Measurements from ENCODE around the gene ASB1.

ASB1 gene, protein sequence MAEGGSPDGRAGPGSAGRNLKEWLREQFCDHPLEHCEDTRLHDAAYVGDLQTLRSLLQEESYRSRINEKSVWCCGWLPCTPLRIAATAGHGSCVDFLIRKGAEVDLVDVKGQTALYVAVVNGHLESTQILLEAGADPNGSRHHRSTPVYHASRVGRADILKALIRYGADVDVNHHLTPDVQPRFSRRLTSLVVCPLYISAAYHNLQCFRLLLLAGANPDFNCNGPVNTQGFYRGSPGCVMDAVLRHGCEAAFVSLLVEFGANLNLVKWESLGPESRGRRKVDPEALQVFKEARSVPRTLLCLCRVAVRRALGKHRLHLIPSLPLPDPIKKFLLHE

DNA sequence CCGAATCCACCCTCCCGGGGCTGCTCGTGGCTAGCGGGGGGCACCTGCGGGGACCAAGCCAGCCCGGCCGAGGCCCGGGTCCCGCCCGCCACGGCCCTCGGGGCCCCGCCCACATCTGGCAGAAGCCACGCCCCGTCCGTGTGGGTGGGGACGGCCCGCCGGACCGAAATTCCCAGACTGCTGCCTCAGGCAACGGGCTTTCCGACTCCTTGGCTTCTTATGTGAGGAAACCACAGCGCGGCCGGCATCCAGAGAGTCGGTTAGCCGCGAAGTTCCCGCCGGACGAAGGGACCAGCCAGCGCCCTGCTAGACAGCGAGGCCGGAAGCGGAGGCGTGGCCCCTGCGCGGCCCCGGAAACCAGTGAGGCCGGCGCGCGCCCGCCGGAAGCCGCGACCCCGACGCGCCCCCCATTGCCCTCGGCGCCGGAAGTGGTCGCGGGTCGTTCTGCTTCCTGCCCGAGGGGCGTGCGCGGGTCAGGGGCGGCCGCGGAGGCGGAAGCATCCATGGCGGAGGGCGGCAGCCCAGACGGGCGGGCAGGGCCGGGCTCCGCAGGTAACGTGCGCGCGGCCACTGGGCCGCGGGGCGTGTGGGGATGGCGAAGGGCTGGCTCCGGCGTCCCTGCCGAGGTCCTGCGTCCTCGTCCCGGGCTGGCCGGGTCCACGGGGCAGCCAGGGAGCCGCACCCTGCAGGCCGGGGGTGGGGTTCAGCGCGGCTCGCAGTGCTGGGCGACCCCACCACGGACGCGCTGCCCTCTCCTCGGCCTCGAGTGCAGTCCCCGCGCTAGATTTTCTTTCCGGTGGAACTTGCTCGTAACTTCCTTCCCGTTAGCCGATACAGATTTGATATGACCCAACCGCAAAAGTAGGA, at the start of gene ASB1:
Gene ASB1 (plus strand): TSS at position 360 of the 867 bp plus-strand sequence. CDS start 144 bp downstream, at position 504.
- peak; percentile 71 for DNase-seq (ENCODE audit: low spot score)

DNA sequence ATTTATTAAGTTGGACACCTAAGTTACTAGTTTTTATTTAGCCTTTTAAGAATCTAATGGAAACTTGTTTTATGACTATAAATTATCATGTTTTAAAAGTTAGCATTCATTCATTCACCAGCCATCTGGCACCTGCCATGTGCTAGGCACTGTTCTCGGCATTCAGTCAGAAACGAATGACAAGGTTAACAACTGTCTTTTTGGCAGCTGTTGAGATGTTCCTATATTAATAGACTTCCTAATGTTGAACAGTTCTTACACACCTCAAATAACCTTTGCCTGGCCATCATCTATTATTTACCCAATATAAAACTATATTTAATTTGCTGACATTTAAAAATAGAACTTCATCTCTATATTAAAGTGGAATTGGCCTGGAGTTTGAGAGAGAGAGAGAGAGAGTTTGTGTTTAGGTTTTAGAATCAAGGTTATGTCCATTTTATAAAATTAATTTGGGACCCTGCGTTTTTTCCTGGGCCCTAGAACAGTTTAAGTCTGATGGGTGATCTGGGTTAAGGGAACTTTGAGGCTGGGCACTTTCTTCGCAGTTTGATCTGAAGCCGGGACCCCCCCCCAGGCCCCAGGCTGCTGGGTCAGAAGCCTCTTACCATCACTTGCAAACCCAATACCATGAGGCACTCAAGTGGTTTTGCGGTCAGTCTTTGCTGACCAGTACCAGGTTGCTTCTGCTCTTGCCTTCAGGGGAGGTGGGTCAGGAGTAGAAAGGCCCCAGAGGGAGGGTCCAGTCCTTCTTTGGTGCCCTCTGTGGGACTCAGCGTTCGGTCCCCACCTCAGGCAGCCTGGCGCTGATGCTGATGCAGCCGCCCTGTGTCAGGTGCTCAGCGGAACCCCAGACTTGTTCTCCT, 48.3 kb upstream of the ASB1 start:
- no peak for DNase-seq (ENCODE audit: low spot score)

DNA sequence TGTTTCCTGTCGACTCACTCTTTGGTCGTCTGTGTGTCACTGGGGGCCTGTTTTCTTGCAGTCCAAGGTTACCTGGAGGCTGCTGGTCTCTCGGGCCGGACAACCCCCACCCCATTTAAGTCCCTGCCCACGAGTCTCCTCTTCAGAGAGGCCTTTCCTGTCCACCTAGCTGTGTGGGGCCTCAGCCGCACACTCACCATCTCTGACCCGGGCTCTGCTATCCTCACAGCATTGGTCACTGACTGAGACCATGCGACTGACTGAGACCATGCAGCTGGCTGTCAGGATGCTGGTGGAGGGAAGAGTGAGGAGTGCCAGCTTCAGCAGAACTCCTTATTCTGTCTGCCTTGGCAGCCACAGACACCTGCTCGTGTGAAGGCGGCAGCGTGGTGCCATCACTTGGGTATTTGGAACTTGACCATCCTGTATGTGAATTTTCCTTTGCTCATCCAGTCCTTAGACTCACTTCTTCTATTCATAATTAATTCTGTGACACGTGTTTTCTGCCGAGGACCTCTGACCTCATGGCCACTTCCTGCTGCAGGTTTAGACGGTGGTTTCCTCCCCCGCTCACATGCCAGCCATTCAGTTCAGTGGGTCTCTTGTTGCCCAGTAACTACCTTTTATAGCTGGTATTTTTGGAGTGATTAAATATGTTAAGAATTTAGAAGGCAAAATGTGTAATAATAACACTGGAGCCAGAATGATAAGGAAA, 47.5 kb upstream of the ASB1 start:
- DNase-seq (ENCODE audit: low spot score), result peak; percentile 19

DNA sequence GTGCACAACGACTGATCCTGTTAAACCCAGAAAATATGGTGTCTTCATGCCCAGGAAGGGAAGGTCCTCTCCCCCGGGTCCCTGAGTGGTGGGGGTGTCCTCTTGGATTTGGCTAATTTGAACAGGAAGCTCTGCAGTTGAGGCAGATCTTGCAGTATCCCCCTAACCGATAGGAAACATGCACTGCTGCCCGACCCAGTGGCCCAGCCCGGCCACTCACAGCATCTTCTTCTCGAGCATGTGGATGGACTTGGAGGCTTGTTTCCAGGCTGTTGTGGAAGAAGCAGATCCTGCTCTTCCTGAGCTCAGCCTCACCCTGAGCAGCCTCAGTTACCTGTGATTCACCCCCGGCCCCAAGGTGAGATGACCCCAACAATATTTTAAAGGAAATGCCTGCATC, 46.4 kb upstream of the ASB1 start:
- DNase-seq (ENCODE audit: low spot score), result no peak

DNA sequence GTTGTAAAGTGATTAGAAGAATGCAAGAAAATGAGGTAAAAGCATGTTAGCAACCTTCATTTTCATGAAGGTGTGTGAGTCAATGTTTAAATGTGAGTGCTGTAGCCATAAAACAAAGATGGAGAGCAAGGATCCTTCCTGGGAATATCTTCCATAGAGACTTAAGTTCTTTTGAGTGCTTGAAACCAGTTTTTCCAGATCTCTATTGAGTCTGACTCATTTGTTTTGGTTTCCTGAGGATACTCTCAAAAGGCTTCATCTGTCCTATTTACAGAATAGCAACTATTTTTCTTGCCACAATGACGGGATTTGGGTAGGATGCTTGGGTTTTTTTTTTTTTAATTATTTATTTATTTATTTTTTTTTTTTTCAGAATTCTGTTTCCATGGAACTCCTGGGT, 45.9 kb upstream of the ASB1 start:
- no peak for DNase-seq (ENCODE audit: low spot score)

DNA sequence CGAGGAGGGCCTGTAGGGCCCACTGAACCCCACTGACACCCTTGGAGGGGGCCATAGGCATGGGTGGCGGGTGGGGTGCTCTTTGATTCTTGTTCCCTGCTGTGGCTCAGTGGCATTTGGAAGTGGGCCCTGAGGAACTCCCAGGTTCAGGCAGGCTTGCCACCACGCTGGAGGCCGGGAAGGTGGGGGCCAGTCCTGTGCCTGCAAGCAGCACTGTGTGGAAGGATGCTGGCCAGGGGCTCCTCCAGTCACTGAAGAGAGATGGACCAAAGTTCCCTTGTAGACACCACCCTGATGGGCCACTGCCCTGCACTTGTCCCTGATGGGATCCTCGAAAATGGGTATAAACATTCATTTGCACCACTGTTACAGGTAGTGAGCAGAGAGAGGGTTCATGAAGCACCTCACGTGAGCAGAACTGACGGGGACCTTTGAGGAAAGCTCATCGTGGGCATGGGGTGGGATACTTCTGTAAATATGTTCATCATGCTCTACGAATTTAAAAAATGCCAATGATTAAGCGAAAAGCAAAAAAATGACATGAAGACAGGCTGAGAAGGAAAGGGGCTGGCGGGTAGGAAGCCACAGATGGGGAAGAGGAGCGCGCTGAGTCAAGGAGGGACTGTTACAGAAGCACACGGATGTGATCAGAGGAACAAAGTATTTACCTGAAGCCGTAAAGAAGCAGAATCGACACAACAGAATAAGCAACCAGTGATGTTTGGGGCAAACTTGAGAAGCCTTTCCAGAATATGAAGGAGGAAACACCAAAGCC, 45.2 kb upstream of the ASB1 start:
- no peak for DNase-seq (ENCODE audit: low spot score)

DNA sequence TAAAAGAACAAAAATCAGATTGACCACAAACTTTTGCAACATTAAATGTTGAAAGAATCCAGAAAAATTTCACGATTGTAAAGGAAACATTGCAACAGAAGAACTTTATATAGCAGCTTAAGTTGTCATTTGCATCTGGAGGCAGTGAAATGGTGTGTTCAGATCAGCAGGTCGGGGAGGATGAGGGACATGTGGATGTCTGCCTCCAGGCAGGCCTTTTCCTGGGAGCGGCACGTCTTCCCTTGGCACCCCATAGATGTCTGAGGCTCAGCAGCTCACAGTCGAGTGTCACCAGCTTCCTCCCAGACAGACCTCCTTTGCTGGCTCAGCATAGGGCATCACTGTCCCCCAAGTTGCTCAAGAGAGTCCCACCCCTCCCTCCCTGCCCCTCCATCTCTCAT, 44.3 kb upstream of the ASB1 start:
- no peak for DNase-seq (ENCODE audit: low spot score)

DNA sequence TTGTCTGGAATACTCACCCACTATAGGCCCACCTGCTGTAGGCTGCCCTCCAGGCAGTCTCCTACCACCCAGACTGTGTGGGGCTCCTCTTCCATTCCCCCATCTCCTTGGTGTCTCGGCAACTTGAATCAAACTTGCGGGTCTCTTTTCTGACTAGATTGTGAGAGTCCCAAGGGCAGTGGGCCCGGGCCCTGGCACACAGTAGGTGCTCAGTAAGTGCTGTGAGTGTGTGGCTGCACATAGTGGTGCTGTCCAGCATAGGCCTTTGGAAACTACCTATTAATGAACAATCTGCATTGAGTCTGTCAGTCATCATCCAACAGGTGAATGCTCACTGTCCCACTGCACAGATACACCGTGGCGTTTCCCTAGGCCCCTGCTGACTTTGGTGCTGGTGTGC, 43.6 kb upstream of the ASB1 start:
- DNase-seq (ENCODE audit: low spot score), result no peak

DNA sequence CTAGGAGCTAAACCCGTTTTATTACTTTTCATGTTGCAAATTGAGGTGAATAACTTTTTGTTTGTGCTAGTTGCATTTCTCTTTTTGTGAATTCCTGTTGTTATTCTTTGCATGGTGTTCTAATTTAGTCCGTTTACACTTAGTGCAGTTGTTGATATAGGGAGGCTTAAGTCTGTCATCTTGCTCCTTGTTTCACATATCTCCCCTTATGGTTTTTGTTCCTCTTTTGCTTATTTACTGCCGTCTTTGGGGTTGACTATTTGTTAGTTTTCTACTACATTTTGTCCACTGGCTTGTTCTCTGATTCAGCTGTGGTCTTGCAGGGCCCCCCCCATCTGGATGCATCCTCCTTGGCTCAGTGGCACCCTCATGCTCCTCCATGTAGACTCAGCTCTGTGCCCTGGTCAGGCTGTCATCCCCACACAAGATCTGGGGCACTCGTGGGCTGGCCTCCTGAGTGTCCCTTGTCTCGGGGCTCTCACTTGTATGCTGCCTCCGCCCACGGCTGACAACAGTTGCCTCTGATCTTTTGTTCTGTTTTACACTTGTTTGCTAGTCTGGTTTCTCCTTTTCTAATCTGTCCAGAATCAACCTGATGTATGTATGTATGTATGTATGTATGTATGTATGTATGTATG, 42.9 kb upstream of the ASB1 start:
- no peak for DNase-seq (ENCODE audit: low spot score)

DNA sequence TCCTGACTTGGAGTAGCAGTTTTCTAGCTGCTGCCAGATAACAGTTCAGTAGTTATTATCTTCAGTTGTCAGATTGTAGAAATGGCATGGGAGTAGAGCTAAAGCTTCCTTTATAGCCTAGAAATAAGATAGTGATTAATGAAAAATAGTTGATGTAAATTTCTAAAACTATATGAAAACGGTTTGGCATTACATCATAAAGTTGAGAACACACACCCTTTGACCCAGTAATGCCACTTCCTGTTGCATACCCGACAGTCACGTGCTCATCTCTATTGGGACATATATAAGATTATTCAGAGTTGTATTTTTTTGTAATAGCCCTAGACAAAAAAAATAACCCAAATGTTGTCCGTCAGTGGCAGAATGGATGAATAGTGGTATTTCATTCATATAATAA, 39.4 kb upstream of the ASB1 start:
- no peak for DNase-seq (ENCODE audit: low spot score)

DNA sequence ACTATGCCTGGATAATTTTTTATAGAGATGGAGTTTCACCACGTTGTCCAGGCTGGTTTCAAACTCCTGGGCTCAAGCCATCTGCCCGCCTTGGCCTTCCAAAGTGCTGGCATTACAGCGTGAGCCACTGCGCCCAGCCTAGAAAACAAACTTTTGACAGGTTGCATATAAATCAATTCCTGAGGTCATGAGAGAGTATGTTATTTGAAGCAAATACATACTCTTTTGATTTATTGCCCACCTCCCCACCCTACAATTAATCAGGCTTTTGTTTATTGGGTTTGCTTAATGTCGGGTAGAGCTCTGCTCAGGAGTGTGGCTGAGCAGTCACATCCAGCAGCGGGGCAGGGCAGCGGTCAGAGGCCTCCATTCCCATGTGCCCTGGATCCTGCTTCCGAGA, 37.9 kb upstream of the ASB1 start:
- no peak for DNase-seq (ENCODE audit: low spot score)

DNA sequence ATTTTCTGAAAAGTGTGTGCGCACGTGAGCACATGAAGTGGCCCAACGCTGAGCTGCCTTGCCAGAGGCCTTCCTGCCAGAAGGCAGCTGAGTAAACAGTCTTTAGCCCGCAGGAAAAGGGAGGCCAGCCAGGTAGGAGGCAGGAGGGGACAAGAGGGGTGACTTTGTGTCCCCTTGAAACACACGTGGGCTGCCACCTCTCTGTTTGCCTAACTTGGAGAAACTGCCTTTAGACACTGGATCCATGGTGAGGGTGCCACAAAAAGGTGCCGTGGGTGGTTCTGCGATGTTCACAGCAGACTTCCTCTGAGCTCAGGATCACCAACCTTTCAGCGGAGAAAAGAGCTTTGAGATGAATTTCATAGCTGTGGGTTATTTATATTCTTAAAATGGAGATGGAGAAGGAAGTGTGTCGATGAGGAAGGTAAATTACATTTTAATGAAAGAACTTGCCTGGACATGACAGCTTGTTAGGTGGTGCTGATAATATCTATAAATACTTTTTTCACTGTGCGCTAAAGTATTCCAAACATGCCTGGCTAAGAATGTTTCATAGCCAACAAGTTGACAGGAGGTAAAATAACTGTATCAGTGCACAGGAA, 36.6 kb upstream of the ASB1 start:
- DNase-seq (ENCODE audit: low spot score), result no peak

DNA sequence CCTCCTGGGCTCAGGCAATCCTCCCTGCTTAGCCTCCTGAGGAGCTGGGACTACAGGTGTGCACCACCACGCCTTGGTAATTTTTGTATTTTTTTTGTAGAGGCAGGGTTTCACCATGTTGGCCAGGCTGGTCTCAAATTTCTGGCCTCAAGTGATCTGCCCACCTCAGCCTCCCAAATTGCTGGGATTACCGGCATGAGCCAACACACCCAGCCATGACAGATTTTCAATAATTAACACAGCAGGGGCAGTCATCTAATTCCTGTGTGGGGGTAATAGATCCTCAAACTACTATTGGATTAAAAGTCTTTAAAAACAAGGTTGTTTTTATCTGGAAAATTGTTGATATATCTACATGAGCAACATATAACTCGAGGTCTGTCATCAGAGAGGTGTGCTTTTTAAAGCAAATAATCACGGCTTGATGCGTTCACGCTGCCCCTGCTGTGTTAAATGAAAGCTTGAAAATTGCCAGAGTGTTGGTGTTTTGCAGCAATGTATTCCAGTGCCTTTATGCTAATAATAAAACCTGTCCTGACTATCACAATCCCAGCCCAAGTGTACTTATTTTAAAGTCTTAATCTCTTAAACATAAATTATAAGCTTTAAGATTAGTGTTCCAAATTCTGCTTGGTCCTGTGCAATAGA, 35.6 kb upstream of the ASB1 start:
- no peak for DNase-seq (ENCODE audit: low spot score)

DNA sequence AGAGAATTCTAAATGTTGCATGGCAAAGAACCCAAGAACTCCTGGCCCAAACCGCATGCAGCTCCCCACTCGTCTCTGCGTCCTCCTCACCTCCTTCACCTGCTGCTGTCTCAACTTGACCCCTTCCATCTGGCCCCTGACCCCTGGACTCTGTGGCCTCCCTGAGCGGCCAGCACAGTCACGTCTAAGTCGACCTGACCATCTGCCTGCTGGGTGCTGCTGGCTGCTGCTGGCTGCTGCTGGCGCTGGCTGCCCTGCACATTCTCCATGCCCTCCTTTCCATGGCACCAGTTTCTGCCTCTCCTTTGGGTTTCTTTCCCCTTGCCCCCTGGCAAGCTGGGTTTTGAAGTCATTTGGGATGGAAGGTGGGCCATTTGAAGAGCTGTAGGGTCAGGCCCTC, 30.1 kb upstream of the ASB1 start:
- DNase-seq (ENCODE audit: low spot score), result no peak

DNA sequence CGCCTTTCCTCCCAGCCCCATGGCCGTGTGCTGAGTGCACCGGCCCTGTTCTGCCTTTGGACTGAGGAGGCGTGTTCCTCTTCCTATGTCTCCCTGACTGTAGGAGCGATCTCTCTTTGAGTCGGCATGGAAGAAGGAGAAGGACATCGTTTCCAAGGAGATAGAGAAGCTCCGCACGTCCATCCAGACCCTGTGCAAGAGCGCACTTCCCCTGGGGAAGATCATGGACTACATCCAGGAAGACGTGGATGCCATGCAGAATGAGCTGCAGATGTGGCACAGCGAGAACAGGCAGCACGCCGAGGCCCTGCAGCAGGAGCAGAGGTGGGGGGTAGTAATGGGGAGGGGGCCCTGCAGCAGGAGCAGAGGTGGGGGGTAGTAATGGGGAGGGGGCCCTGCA, 29.4 kb upstream of the ASB1 start:
- DNase-seq (ENCODE audit: low spot score), result no peak

DNA sequence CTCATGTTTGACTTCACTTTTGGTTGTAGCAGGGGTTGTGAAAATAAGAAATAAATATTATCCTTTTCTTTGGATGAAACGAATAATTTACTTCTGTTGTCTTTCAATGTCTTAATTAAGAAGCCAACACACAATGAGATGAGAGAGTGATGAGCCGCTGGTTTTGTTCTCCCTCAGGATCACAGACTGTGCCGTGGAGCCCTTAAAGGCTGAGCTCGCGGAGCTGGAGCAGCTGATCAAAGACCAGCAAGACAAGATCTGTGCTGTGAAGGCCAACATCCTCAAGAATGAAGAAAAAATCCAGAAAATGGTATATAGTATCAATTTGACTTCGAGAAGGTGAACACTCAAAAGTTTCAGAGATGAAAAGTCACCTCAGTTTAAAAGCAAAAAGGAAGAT, 28.1 kb upstream of the ASB1 start:
- DNase-seq (ENCODE audit: low spot score), result no peak

DNA sequence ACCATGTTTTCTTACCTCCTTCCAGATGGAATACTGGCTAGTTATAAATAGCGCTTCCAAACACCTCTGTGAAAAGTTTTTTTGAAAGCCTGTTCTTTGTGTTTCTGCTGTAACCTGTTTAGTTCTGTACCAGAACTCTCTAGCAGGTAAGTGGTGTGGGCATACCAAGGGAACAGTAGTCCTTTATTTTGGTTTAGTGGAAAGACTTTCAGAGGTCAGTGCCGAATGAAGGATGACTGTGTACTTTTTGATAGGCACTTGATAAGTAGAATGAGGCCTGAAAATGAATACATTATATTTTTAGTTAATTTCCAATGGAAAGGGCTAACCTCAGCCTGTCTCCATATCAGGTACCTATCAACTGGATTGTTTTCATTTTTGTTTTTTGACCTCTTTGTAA, 27.6 kb upstream of the ASB1 start:
- DNase-seq (ENCODE audit: low spot score), result no peak

DNA sequence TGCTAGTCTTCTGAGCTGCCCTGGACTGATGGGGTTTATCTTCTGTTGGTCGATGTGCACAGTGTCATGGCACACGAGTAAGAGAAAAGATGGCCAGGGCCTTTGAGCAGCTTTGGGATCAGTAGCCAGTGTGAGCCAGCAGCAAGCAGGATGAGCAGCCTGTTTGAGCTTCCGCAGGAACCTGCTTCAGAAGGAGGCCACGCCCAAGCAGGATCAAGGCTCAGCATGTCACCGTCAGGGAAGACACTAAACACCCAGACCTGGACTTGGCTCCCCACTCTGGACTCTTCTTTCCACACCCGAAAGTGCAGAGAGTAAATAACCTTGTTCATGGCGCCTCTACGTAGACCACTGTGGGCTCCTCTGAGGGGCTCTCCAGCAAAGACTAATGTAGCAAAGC, 25.2 kb upstream of the ASB1 start:
- no peak for DNase-seq (ENCODE audit: low spot score)

DNA sequence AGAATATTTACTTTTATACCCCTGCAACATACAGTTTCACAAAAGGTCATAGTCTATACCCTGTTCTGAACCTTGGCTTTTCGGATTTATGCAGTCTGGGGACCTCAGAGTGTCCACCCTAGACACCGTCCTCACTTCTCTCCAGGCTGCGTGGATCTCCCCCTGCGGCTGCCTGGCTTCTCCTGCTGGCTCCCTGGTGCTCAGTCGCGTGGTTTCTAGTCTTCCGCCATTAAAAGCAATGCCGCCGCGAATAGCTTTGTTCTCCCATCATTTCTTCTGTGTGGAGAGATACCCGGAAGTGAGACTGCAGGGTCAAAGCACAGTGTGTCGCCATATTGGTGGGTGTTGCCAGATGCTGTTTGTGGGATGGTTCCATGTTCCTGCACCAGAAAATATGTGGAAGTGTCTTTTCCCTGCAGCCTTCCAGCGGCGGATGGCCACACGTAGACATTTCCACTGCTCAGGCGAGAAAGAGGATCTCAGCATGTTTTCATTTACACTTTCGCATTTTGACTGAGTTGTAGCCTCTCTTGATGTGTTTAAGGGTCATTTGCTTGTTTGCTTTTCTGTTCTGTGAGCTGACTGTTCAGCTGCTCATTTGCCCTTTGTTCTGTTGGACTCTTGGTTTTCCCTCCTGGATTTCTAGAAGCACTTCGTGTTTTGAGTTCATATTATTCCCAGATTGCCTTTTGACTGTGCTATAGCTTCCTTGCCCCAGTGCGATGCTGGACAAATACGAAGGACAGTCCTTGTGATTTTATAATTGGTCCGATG, 22.9 kb upstream of the ASB1 start:
- no peak for DNase-seq (ENCODE audit: low spot score)
